HG02852 (cell line): ENCODE measurements around the gene RPRD1B.

Source experiments
- ATAC-seq: cut with Tn5 transposase; IDR thresholded peaks from one replicate; pipeline ENCODE4 v1.9.1; 2021; ENCODE audit warnings: mild to moderate bottlenecking, moderate library complexity; ENCODE audit not compliant: unreplicated experiment

Gene RPRD1B

GRCh38 chr20:38067717-38068365 is 34.3 kb downstream of the RPRD1B start:
- no peak for ATAC-seq

GRCh38 chr20:38072898-38073297 is 39.4 kb downstream of the RPRD1B start:
- ATAC-seq = no peak

- no peak for ATAC-seq
Observed at GRCh38 chr20:38073307-38074071, 39.9 kb downstream of the RPRD1B start.

GRCh38 chr20:38075161-38075998 is 41.8 kb downstream of the RPRD1B start:
- ATAC-seq = no peak

- ATAC-seq = no peak
Observed at GRCh38 chr20:38076548-38076947, 43.0 kb downstream of the RPRD1B start.

GRCh38 chr20:38078084-38078483 is 44.5 kb downstream of the RPRD1B start:
- ATAC-seq = no peak

GRCh38 chr20:38079353-38079752 is 45.8 kb downstream of the RPRD1B start:
- ATAC-seq = no peak

- no peak for ATAC-seq
Observed at GRCh38 chr20:38081575-38081974, 48.0 kb downstream of the RPRD1B start.

GRCh38 chr20:38082894-38083293 is 49.3 kb downstream of the RPRD1B start:
- no peak for ATAC-seq

GRCh38 chr20:38083338-38084048 is 49.9 kb downstream of the RPRD1B start:
- no peak for ATAC-seq

GRCh38 chr20:38084425-38084951 is 50.9 kb downstream of the RPRD1B start:
- ATAC-seq = no peak

- no peak for ATAC-seq
Observed at GRCh38 chr20:38085026-38085425, 51.5 kb downstream of the RPRD1B start.

GRCh38 chr20:38089500-38089899 is 56.0 kb downstream of the RPRD1B start:
- no peak for ATAC-seq

- no peak for ATAC-seq
Observed at GRCh38 chr20:38090061-38090460, 56.5 kb downstream of the RPRD1B start.

- no peak for ATAC-seq
Observed at GRCh38 chr20:38091441-38092216, 58.1 kb downstream of the RPRD1B start.

- ATAC-seq = no peak
Observed at GRCh38 chr20:38092260-38092857, 58.8 kb downstream of the RPRD1B start.

GRCh38 chr20:38092915-38093314 is 59.4 kb downstream of the RPRD1B start:
- no peak for ATAC-seq

- no peak for ATAC-seq
Observed at GRCh38 chr20:38093641-38094077, 60.1 kb downstream of the RPRD1B start.

- peak; percentile 68 for ATAC-seq
Observed at GRCh38 chr20:38094373-38094891, 60.9 kb downstream of the RPRD1B start.
